Trophoblast cell (in vitro differentiated cells and primary cell): ENCODE measurements around the gene PGF.
"Not testable (repeated sequence)": the region's sequence is repeated elsewhere in the genome, so short reads cannot be mapped to it uniquely, and the experiment has no call there.

Experiments used
- DNase-seq, 2 donors: peaks; one replicate each; pipeline ENCODE4 v3.0.0-alpha.2; 2016
- H2AFZ ChIP-seq: 2 replicates; pipeline ENCODE4 v1.6.1; 2013; ENCODE audit warnings: low read length, moderate library complexity, mild to moderate bottlenecking; ENCODE audit not compliant: insufficient read depth, poor library complexity
- H2AK5ac ChIP-seq: 2 replicates; pipeline ENCODE4 v1.6.1; 2013; ENCODE audit warnings: mild to moderate bottlenecking, low read length
- H2BK120ac ChIP-seq: 2 replicates; pipeline ENCODE4 v1.6.1; 2013; ENCODE audit warnings: low read length, mild to moderate bottlenecking, moderate library complexity; ENCODE audit not compliant: insufficient read depth, poor library complexity
- H2BK12ac ChIP-seq: 2 replicates; pipeline ENCODE4 v1.6.1; 2013; ENCODE audit warnings: mild to moderate bottlenecking, low read length, moderate library complexity
- H2BK5ac ChIP-seq: 2 replicates; pipeline ENCODE4 v1.6.1; 2013; ENCODE audit warnings: low read length, low read depth, moderate library complexity, mild to moderate bottlenecking; ENCODE audit not compliant: poor library complexity
- H3K14ac ChIP-seq: 2 replicates; pipeline ENCODE4 v1.6.1; 2013; ENCODE audit warnings: mild to moderate bottlenecking, low read length
- H3K18ac ChIP-seq: 2 replicates; pipeline ENCODE4 v1.6.1; 2013; ENCODE audit warnings: mild to moderate bottlenecking, low read length
- H3K23ac ChIP-seq: 2 replicates; pipeline ENCODE4 v1.6.1; 2013; ENCODE audit warnings: low read length
- H3K27ac ChIP-seq: 2 replicates; pipeline ENCODE4 v1.5.1; 2013; ENCODE audit warnings: low read depth, mild to moderate bottlenecking, inconsistent platforms, low read length, moderate library complexity
- H3K27me3 ChIP-seq: 2 replicates; pipeline ENCODE4 v1.6.1; 2013; ENCODE audit warnings: inconsistent platforms, mild to moderate bottlenecking, low read length, moderate library complexity; ENCODE audit not compliant: insufficient read depth
- H3K36me3 ChIP-seq, 2 experiments: 1 replicate in 1 of 2; 2 replicates in 1 of 2; pipeline ENCODE4 v1.6.1; 2013; ENCODE audit warnings: low read length in 2 of 2, mild to moderate bottlenecking in 2 of 2, moderate library complexity in 1 of 2; ENCODE audit not compliant: insufficient read depth in 2 of 2, control insufficient read depth in 1 of 2
- H3K4ac ChIP-seq: 2 replicates; pipeline ENCODE4 v1.6.1; 2013; ENCODE audit warnings: low read depth, mild to moderate bottlenecking, low read length, moderate library complexity
- H3K4me1 ChIP-seq, 2 experiments: 1 replicate in 1 of 2; 2 replicates in 1 of 2; pipeline ENCODE4 v1.6.1; 2013; ENCODE audit warnings: low read length in 2 of 2, mild to moderate bottlenecking in 2 of 2, moderate library complexity in 1 of 2; ENCODE audit not compliant: insufficient read depth in 2 of 2, control insufficient read depth in 1 of 2
- H3K4me2 ChIP-seq: 2 replicates; pipeline ENCODE4 v1.6.1; 2013; ENCODE audit warnings: inconsistent platforms, mild to moderate bottlenecking, low read length, moderate library complexity
- H3K4me3 ChIP-seq: 2 replicates; pipeline ENCODE4 v1.5.1; 2013; ENCODE audit warnings: mild to moderate bottlenecking, low read depth, low read length, inconsistent platforms
- H3K79me1 ChIP-seq: one replicate; pipeline ENCODE4 v1.6.1; 2013; ENCODE audit warnings: low read length
- H3K79me2 ChIP-seq: 2 replicates; pipeline ENCODE4 v1.6.1; 2013; ENCODE audit warnings: low read length, mild to moderate bottlenecking; ENCODE audit not compliant: control insufficient read depth, insufficient read depth, poor library complexity
- H3K9ac ChIP-seq: 2 replicates; pipeline ENCODE4 v1.6.1; 2013; ENCODE audit warnings: mild to moderate bottlenecking, low read length
- H3K9me3 ChIP-seq: 2 replicates; pipeline ENCODE4 v1.6.1; 2013; ENCODE audit warnings: low read depth, mild to moderate bottlenecking, control low read depth, inconsistent platforms, low read length; ENCODE audit not compliant: insufficient read depth
- H4K12ac ChIP-seq: 2 replicates; pipeline ENCODE4 v1.6.1; 2013; ENCODE audit warnings: low read depth, mild to moderate bottlenecking, low read length, moderate library complexity
- H4K8ac ChIP-seq: 2 replicates; pipeline ENCODE4 v1.6.1; 2013; ENCODE audit warnings: low read depth, mild to moderate bottlenecking, low read length, moderate library complexity
- H4K91ac ChIP-seq: one replicate; pipeline ENCODE4 v1.6.1; 2013; ENCODE audit warnings: low read depth, mild to moderate bottlenecking, low read length, moderate library complexity
- WGBS: extraction: QIAGEN DNeasy Blood & Tissue Kit; methylation state at CpG from one replicate; pipeline ENCODE4 v1.1.7; 2013; ENCODE audit warnings: missing lambda C conversion rate; ENCODE audit not compliant: insufficient read length, insufficient coverage; ENCODE audit errors: extremely low coverage; 5-methylcytosine and 5-hydroxymethylcytosine counted together

PGF gene

GRCh38 chr14:75001899-75002298 lies 46.5 kb upstream of the PGF start:
- Histone ChIP-seq H3K4me2 (peak overlapping the region; percentile 71), H2AFZ (no peak overlapping the region), H3K4me3 (no peak overlapping the region), H4K8ac (no peak overlapping the region), H3K4ac (no peak overlapping the region), H4K12ac (no peak overlapping the region), H2BK120ac (no peak overlapping the region), H2BK12ac (no peak overlapping the region), H3K4me1 (peaks cover 3 to 8% of the 10 kb centered on the region in 2 experiments), H3K27ac (peak overlapping the region; percentile 52), H3K18ac (no peak overlapping the region), H3K9ac (no peak overlapping the region), H2BK5ac (no peak overlapping the region), H3K27me3 (no peaks in the 10 kb centered on the region), H3K79me1 (peaks cover 6% of the 10 kb centered on the region), H3K36me3 (peaks cover 3 to 10% of the 10 kb centered on the region in 2 experiments), H3K14ac (no peak overlapping the region), H3K23ac (no peak overlapping the region), H4K91ac (no peak overlapping the region), H3K79me2 (peaks cover 8% of the 10 kb centered on the region), H3K9me3 (no peaks in the 10 kb centered on the region), H2AK5ac (no peak overlapping the region)
- DNase-seq: no peak
- no CpG with 5 or more reads among the region's 1 CpG for WGBS

GRCh38 chr14:75001261-75001660 lies 45.9 kb upstream of the PGF start:
- no CpG with 5 or more reads among the region's 2 CpGs for WGBS
- Histone ChIP-seq H2BK120ac (no peak overlapping the region), H4K8ac (no peak overlapping the region), H2BK5ac (no peak overlapping the region), H3K4me3 (no peak overlapping the region), H3K4me2 (no peak overlapping the region), H2AK5ac (no peak overlapping the region), H3K27me3 (no peaks in the 10 kb centered on the region), H3K4ac (no peak overlapping the region), H2BK12ac (no peak overlapping the region), H3K14ac (no peak overlapping the region), H3K9me3 (no peaks in the 10 kb centered on the region), H3K18ac (no peak overlapping the region), H3K4me1 (peaks cover 3 to 8% of the 10 kb centered on the region in 2 experiments), H2AFZ (no peak overlapping the region), H3K27ac (no peak overlapping the region), H4K12ac (no peak overlapping the region), H4K91ac (no peak overlapping the region), H3K36me3 (peaks cover under 1 to 4% of the 10 kb centered on the region in 2 experiments), H3K79me1 (peaks cover 6% of the 10 kb centered on the region), H3K9ac (no peak overlapping the region), H3K79me2 (peaks cover 8% of the 10 kb centered on the region), H3K23ac (no peak overlapping the region)
- DNase-seq: no peak

- H4K8ac ChIP-seq, H3K79me1 ChIP-seq: not testable (repeated sequence)
- WGBS: no CpG with 5 or more reads among the region's 7 CpGs
Observed at GRCh38 chr14:74995781-74996180, 40.4 kb upstream of the PGF start.

GRCh38 chr14:74994182-74994581 lies 38.8 kb upstream of the PGF start:
- not testable (repeated sequence) for H3K79me2 ChIP-seq, H2BK5ac ChIP-seq, H4K8ac ChIP-seq, H3K23ac ChIP-seq, H2BK12ac ChIP-seq, H4K12ac ChIP-seq, H3K4ac ChIP-seq, H2AK5ac ChIP-seq, H3K27ac ChIP-seq, H3K79me1 ChIP-seq, DNase-seq, H4K91ac ChIP-seq, H2BK120ac ChIP-seq, H3K14ac ChIP-seq, H3K4me1 ChIP-seq, H3K18ac ChIP-seq, H2AFZ ChIP-seq, H3K9ac ChIP-seq, H3K9me3 ChIP-seq, H3K36me3 ChIP-seq, H3K4me2 ChIP-seq, H3K27me3 ChIP-seq, H3K4me3 ChIP-seq
- WGBS: no CpG with 5 or more reads among the region's 28 CpGs

More at GRCh38 chr14:74995781-74996180, 40.4 kb upstream of the PGF start:
- H3K27ac ChIP-seq, H2AK5ac ChIP-seq, H4K12ac ChIP-seq, H3K9ac ChIP-seq, H3K18ac ChIP-seq, H3K4me1 ChIP-seq, H4K91ac ChIP-seq, H2BK5ac ChIP-seq, H3K36me3 ChIP-seq, H3K9me3 ChIP-seq, DNase-seq, H3K4me2 ChIP-seq, H3K23ac ChIP-seq, H2AFZ ChIP-seq, H3K79me2 ChIP-seq, H3K4ac ChIP-seq, H3K4me3 ChIP-seq, H2BK120ac ChIP-seq, H2BK12ac ChIP-seq, H3K27me3 ChIP-seq, H3K14ac ChIP-seq: not testable (repeated sequence)
